HEK293T (cell line): ENCODE results near the gene ZNF76.

Source experiments
- CTCF ChIA-PET: fragments of 350-600 bp; formaldehyde crosslinking; extraction: SDS; loops from one replicate; lab custom pipeline; 2021; ENCODE audit warnings: antibody characterized with exemption, inconsistent platforms; lab: Yijun Ruan, JAX
- POLR2A ChIA-PET: fragments of 350-600 bp; formaldehyde crosslinking; extraction: SDS; loops from one replicate; lab custom pipeline; 2020; ENCODE audit warnings: antibody characterized with exemption, inconsistent platforms; lab: Yijun Ruan, JAX
- DNase-seq: peaks from one replicate; pipeline ENCODE4 v3.0.0; 2012; ENCODE audit warnings: mixed read lengths; ENCODE audit errors: extremely low spot score
- ARNT ChIP-seq: fragments of 450-650 bp; IDR thresholded peaks from 2 replicates; pipeline ENCODE4 v1.6.1; 2017; ENCODE audit warnings: mild to moderate bottlenecking
- BHLHE40 ChIP-seq: fragments of 450-650 bp; IDR thresholded peaks from 2 replicates; pipeline ENCODE4 v1.6.1; 2016; ENCODE audit warnings: mild to moderate bottlenecking, moderate library complexity, borderline replicate concordance
- CTBP1 ChIP-seq: fragments of 450-650 bp; IDR thresholded peaks from 2 replicates; pipeline ENCODE4 v1.6.1; 2016; ENCODE audit warnings: borderline replicate concordance
- ELF4 ChIP-seq: fragments of 450-650 bp; IDR thresholded peaks from 2 replicates; pipeline ENCODE4 v1.6.1; 2017; ENCODE audit warnings: antibody characterized with exemption
- FOXA1 ChIP-seq: fragments of 450-650 bp; IDR thresholded peaks from 2 replicates; pipeline ENCODE4 v1.6.1; 2016; ENCODE audit warnings: mild to moderate bottlenecking
- FOXK2 ChIP-seq: fragments of 450-650 bp; IDR thresholded peaks from 2 replicates; pipeline ENCODE4 v1.6.1; 2016; ENCODE audit warnings: mild to moderate bottlenecking
- FOXM1 ChIP-seq: fragments of 450-650 bp; IDR thresholded peaks from 2 replicates; pipeline ENCODE4 v1.6.1; 2017; ENCODE audit warnings: mild to moderate bottlenecking, borderline replicate concordance
- HDGF ChIP-seq: fragments of 450-650 bp; IDR thresholded peaks from 2 replicates; pipeline ENCODE4 v1.6.1; 2017; ENCODE audit warnings: antibody characterized with exemption, borderline replicate concordance
- L3MBTL2 ChIP-seq: fragments of 450-650 bp; conservative IDR thresholded peaks from 2 replicates; pipeline ENCODE4 v1.6.1; 2016; ENCODE audit warnings: mild to moderate bottlenecking
- LEF1 ChIP-seq: fragments of 450-650 bp; IDR thresholded peaks from 2 replicates; pipeline ENCODE4 v1.6.1; 2017; ENCODE audit warnings: mild to moderate bottlenecking, borderline replicate concordance
- NFRKB ChIP-seq: fragments of 450-650 bp; IDR thresholded peaks from 2 replicates; pipeline ENCODE4 v1.6.1; 2016; ENCODE audit warnings: mild to moderate bottlenecking, moderate library complexity
- SP1 ChIP-seq: fragments of 450-650 bp; IDR thresholded peaks from 2 replicates; pipeline ENCODE4 v1.6.1; 2017
- SUZ12 ChIP-seq: fragments of 450-650 bp; IDR thresholded peaks from 2 replicates; pipeline ENCODE4 v1.6.1; 2016; ENCODE audit warnings: mild to moderate bottlenecking
- TARDBP ChIP-seq: fragments of 450-650 bp; IDR thresholded peaks from 2 replicates; pipeline ENCODE4 v1.6.1; 2016
- ZNF384 ChIP-seq: fragments of 450-650 bp; IDR thresholded peaks from 2 replicates; pipeline ENCODE4 v1.6.1; 2016
- TF ChIP-seq, protein P1 (sequence below): fragments of 450-650 bp; IDR thresholded peaks from 2 replicates; pipeline ENCODE4 v1.6.1; 2016

ZNF76 gene

DNA sequence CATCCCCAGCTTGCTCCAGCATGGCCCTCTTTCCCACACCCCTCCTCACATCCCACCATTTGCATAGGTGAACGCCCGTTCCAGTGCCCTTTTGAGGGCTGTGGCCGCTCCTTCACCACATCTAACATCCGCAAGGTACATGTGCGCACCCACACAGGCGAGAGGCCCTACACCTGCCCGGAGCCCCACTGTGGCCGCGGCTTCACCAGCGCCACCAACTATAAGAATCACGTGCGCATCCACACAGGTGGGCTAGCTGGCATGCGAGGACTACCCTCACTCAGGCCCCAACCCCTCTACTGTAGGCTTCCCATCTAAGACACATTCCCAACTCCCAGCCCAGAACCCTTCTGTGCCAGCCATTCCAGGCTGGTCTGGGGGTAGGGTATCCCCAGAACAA lies 32.0 kb downstream of the ZNF76 start:
- no peak for TF ChIP-seq ARNT
- TF ChIP-seq FOXK2, result no peak
- TF ChIP-seq LEF1, result no peak
- TF ChIP-seq, protein P1, sequence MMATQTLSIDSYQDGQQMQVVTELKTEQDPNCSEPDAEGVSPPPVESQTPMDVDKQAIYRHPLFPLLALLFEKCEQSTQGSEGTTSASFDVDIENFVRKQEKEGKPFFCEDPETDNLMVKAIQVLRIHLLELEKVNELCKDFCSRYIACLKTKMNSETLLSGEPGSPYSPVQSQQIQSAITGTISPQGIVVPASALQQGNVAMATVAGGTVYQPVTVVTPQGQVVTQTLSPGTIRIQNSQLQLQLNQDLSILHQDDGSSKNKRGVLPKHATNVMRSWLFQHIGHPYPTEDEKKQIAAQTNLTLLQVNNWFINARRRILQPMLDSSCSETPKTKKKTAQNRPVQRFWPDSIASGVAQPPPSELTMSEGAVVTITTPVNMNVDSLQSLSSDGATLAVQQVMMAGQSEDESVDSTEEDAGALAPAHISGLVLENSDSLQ, result no peak
- TF ChIP-seq FOXA1, result no peak
- TF ChIP-seq CTBP1, result no peak
- TF ChIP-seq SUZ12, result no peak
- no peak for TF ChIP-seq BHLHE40
- TF ChIP-seq TARDBP, result no peak
- no peak for TF ChIP-seq NFRKB
- TF ChIP-seq ZNF384, result no peak
- TF ChIP-seq ELF4, result no peak
- TF ChIP-seq HDGF, result no peak
- TF ChIP-seq FOXM1, result no peak
- no peak for TF ChIP-seq L3MBTL2
- TF ChIP-seq SP1, result no peak
- ChIA-PET CTCF (interaction anchor here (1.1 kb wide), 1 partner anchor 8 kb away, joined by 3 read pairs; no protein-coding TSS in a partner anchor), POLR2A (no interaction called here)
- DNase-seq, result no peak

DNA sequence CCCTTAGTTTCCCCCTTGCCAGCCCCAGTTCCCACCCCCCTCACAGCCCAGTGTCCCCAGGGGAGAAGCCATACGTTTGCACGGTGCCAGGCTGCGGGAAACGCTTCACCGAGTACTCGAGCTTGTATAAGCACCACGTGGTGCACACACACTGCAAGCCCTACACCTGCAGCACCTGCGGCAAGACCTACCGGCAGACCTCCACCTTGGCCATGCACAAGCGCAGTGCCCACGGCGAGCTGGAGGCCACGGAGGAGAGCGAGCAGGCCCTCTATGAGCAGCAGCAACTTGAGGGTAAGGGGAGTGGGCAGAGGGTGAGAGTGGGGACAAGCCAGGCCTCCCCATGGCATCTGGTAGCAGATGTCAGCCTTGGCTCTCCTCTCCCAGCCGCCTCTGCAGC lies 33.0 kb downstream of the ZNF76 start:
- POLR2A ChIA-PET, result no interaction called here
- CTCF ChIA-PET, result interaction anchor here (1.2 kb wide), 1 partner anchor 10 kb away, joined by 3 read pairs; no protein-coding TSS in a partner anchor
- TF ChIP-seq CTBP1 (no peak), ELF4 (no peak), SUZ12 (no peak), BHLHE40 (no peak), L3MBTL2 (no peak), ARNT (no peak)
- no peak for DNase-seq

DNA sequence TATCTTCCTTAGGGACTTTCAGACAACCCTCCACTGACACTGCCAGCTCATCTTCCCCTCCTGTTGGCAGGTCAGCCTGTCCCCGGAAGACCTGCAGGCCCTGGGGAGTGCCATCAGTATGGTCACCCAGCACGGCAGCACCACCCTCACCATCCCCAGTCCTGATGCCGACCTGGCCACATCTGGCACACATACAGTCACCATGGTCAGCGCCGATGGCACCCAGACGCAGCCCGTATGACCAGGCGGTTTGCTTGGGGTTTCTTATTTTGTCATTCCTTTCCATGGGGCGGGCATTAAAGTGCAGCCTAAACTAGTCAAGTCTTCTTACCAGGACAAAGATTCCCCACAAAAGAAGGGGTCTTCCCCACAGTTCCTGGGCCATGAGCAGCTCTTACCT lies 34.1 kb downstream of the ZNF76 start:
- TF ChIP-seq LEF1, result no peak
- no peak for TF ChIP-seq FOXM1
- no peak for TF ChIP-seq ZNF384
- TF ChIP-seq BHLHE40, result no peak
- no peak for TF ChIP-seq SUZ12
- TF ChIP-seq, protein P1, result no peak
- no peak for TF ChIP-seq FOXA1
- TF ChIP-seq ELF4, result no peak
- no peak for TF ChIP-seq FOXK2
- TF ChIP-seq HDGF, result no peak
- no peak for TF ChIP-seq TARDBP
- no peak for TF ChIP-seq CTBP1
- TF ChIP-seq SP1, result no peak
- no peak for TF ChIP-seq L3MBTL2
- no peak for TF ChIP-seq ARNT
- DNase-seq, result no peak
- CTCF ChIA-PET, result interaction anchor here (0.7 to 1.5 kb wide), 7 partner anchors 8 to 191 kb away, joined by 3 to 7 read pairs (median 3); partner anchors contain the start of gene ZNF76
- POLR2A ChIA-PET, result interaction anchor here (0.8 kb wide), 1 partner anchor 25 kb away, joined by 3 read pairs; no protein-coding TSS in a partner anchor

DNA sequence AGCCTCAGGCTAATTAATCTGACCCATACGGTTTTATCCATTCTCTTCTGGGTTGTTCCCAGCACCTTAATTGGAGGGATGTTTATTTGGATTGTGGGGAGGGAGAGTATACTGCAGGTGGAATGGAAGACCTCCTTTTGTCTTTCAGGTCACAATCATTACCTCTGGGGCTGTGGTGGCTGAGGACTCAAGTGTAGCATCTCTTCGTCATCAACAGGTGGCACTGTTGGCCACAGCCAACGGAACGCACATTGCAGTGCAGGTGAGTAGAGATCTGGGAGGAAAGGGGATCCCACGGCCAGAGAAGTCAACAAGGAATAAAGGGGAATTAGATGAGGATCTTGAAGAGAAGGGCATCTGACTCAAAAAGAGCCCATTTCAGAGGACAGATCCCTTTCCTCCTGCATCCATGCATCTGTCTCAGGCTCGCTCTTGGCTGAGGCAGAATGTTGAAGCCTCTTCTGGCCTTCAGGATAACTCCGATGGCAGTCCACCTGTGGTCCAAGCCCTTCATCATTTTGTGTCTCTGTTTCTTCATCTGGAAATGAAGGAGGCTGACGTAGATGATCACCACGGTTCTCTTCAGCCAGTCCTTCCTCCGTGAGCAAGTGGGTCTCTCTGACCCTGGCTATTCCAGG lies 34.9 kb downstream of the ZNF76 start:
- DNase-seq, result peak; percentile 70
- ChIA-PET CTCF (interaction anchor here (0.9 to 1.5 kb wide), 4 partner anchors 9 to 54 kb away, joined by 3 to 7 read pairs (median 4); partner anchors contain the start of gene ZNF76), POLR2A (no interaction called here)
- TF ChIP-seq LEF1 (no peak), CTBP1 (peak; percentile 43; the same call in 1 of the 2 replicates)

DNA sequence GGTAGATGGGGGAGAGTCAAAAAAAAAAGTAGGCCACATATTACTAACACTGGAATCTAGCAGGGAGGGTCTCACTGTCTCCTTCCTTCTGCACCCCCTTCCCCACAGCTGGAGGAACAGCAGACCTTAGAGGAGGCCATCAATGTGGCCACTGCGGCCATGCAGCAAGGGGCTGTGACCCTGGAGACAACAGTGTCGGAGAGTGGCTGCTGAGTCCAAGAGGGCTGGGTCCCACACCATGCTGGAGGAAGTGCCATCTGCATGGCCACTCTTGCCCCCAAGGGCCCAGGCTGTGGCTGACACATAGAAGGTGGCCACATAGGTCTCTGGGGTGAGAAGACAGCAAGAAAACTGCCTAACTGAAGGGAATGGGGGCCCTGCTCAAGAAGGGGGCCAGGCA lies 35.5 kb downstream of the ZNF76 start:
- no peak for TF ChIP-seq ARNT
- no peak for TF ChIP-seq ELF4
- TF ChIP-seq L3MBTL2, result no peak
- TF ChIP-seq, protein P1, result no peak
- no peak for TF ChIP-seq CTBP1
- TF ChIP-seq SUZ12, result no peak
- TF ChIP-seq FOXM1, result no peak
- no peak for TF ChIP-seq SP1
- TF ChIP-seq HDGF, result no peak
- DNase-seq, result no peak
- CTCF ChIA-PET, result interaction anchor here (0.7 to 1.2 kb wide), 3 partner anchors 10 to 47 kb away, joined by 3 to 7 read pairs (median 3); partner anchors contain the start of gene PPARD
- POLR2A ChIA-PET, result no interaction called here
